Effector memory CD4-positive, alpha-beta T cell (primary cell): ENCODE data around the gene SETDB1.

Experiments
- DNase-seq, 3 donors: peaks; one replicate each; pipeline ENCODE4 v3.0.0-alpha.2; 2020
- H3K27ac ChIP-seq: 2 replicates; pipeline ENCODE4 v1.7.0; 2013; ENCODE audit warnings: mild to moderate bottlenecking, low read length, moderate library complexity; ENCODE audit not compliant: insufficient read depth, poor library complexity, severe bottlenecking
- H3K27me3 ChIP-seq: replicated peaks from 2 replicates; pipeline ENCODE4 v1.7.0; 2013; ENCODE audit warnings: mild to moderate bottlenecking, low read length; ENCODE audit not compliant: insufficient read depth, control insufficient read depth, poor library complexity, severe bottlenecking
- H3K36me3 ChIP-seq: 2 replicates; pipeline ENCODE4 v1.7.0; 2013; ENCODE audit warnings: mild to moderate bottlenecking, low read length, moderate library complexity; ENCODE audit not compliant: control insufficient read depth, insufficient read depth
- H3K4me1 ChIP-seq: 2 replicates; pipeline ENCODE4 v1.7.0; 2013; ENCODE audit warnings: low read length, mild to moderate bottlenecking; ENCODE audit not compliant: control insufficient read depth, insufficient read depth, poor library complexity, severe bottlenecking
- H3K4me3 ChIP-seq: 2 replicates; pipeline ENCODE4 v1.7.0; 2013; ENCODE audit warnings: low read length, low read depth, mild to moderate bottlenecking; ENCODE audit not compliant: insufficient read depth, poor library complexity, severe bottlenecking
- H3K9me3 ChIP-seq: 2 replicates; pipeline ENCODE4 v1.7.0; 2013; ENCODE audit warnings: mild to moderate bottlenecking, low read length, moderate library complexity; ENCODE audit not compliant: control insufficient read depth

Gene SETDB1

GRCh38 chr1:151008244-151009205 is 82.4 kb downstream of the SETDB1 start, which contains the start of gene PRUNE1:
TSS of gene PRUNE1 (plus strand) at chr1:151008449. CDS start at chr1:151008633, 184 bp downstream.
- H3K4me1 ChIP-seq: peaks cover 34% of the 10 kb centered on the region
- H3K27me3 ChIP-seq: no peaks in the 10 kb centered on the region
- H3K27ac ChIP-seq: peak within 1 kb of the TSS; percentile 94
- peak within 1 kb of the TSS; percentile 80 for H3K4me3 ChIP-seq
- DNase-seq: peak; percentile 94 to 96 (median 95)
- no peaks in the 10 kb centered on the region for H3K36me3 ChIP-seq
- H3K9me3 ChIP-seq: no peaks in the 10 kb centered on the region

GRCh38 chr1:151009206-151009587 is 83.0 kb downstream of the SETDB1 start:
- peaks cover 27% of the 10 kb centered on the region for H3K4me1 ChIP-seq
- H3K9me3 ChIP-seq: no peaks in the 10 kb centered on the region
- H3K36me3 ChIP-seq: no peaks in the 10 kb centered on the region
- H3K27ac ChIP-seq: peak overlapping the region; percentile 94
- peak overlapping the region; percentile 80 for H3K4me3 ChIP-seq
- H3K27me3 ChIP-seq: no peaks in the 10 kb centered on the region
- DNase-seq: no peak

DNA sequence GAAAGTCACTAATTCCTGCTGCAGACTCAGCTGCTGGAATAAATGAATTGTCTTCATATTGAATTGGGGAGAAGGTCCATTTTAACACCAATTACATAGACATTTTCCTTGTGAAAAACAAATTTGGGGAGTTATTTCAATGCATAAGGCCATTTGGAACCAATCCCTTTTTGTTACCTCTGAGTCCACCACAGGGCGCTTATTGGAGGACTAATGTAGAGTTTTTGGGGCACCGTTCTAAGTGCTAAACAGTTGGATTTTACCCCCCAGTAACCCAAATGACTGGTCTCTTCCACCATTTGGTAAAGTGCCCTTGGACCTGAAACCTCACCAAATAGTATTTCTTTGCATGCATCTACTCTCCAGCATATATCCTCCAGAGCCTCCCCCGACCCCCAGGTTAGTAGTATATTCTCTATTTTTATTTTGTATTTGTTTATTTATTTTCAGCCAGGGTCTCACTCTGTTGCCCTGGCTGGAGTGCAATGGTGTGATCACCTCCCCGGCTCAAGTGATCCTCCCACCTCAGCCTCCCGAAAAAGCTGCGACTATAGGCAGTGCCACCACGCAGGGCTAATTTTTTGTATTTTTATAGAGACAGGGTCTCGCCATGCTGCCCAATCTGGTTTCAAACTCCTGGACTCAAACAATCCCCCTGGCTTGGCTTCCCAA is 83.6 kb downstream of the SETDB1 start:
- DNase-seq: no peak
- Histone ChIP-seq H3K4me1 (peaks cover 25% of the 10 kb centered on the region), H3K36me3 (no peaks in the 10 kb centered on the region), H3K4me3 (no peak overlapping the region), H3K27me3 (no peaks in the 10 kb centered on the region), H3K9me3 (no peaks in the 10 kb centered on the region), H3K27ac (no peak overlapping the region)

- DNase-seq: no peak
- Histone ChIP-seq H3K9me3 (no peaks in the 10 kb centered on the region), H3K27ac (no peak overlapping the region), H3K4me1 (peaks cover 25% of the 10 kb centered on the region), H3K4me3 (no peak overlapping the region), H3K27me3 (no peaks in the 10 kb centered on the region), H3K36me3 (no peaks in the 10 kb centered on the region)
Observed at GRCh38 chr1:151010346-151010726, 84.2 kb downstream of the SETDB1 start.

DNA sequence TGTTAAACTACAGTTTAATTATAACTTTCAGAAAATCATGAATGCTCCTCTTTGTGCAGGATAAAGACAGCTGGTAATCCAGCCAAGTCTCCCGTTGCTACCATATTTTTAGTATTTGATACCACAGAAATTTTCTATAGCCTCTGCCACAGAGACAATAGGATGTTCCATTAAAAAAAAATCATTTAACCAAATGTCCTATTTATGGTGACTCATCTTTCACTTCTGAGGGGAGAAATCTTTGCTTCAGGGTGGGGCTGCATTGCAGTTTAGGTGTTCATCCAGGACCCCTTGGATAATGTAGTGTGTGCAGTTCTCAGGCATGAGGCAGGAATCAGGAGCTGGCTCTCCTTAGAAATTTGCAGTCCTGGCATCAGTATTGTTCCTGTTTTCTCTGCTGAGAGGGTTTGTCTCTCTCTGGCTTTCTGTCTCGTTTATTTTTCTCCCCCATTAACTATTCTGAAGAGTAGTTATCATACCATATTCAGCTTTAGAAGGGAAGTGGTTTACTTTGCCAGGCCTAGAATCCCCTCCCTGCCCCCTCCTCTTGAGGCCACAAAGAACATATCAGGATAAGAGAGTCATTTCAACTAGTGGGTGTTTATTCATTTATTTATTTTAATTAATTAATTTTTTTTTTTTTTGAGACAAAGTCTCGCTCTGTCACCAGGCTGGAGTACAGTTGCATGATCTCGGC is 85.1 kb downstream of the SETDB1 start:
- Histone ChIP-seq H3K9me3 (no peaks in the 10 kb centered on the region), H3K4me1 (peaks cover 25% of the 10 kb centered on the region), H3K4me3 (no peak overlapping the region), H3K27me3 (no peaks in the 10 kb centered on the region), H3K27ac (no peak overlapping the region), H3K36me3 (no peaks in the 10 kb centered on the region)
- no peak for DNase-seq

DNA sequence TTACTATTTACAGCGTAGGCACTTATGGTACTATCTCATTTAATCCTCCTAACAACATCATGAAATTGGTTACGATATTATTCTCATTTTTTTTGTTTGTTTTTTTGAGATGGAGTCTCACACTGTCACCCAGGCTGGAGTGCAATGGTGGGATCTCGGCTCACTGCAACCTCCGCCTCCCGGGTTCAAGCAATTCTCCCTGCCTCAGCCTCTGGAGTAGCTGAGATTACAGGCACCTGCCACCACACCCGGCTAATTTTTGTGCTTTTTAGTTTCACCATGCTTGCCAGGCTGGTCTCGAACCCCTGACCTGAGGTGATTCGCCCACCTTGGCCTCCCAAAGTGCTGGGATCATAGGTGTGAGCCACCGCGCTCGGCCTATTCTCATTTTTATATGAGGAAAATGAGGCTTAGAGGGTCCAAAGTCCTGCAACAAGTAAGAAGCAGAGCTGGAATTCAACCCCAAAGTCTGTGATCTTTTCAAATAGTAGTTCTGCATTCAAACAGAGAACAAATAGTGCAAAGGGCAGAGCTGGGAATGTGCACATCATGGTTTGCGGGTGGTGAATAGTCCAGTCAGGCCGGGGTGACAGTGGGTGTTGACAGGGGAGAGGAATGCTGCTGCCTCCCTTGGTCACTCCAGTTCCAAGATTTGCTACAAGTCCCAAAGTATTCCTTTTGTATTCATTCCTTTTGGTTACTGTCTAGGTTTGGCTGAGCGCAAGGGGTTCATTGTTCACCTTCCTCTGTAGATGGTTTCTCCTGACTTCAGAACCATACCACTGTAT is 86.7 kb downstream of the SETDB1 start:
- DNase-seq: no peak
- peaks cover 11% of the 10 kb centered on the region for H3K4me1 ChIP-seq
- no peak overlapping the region for H3K4me3 ChIP-seq
- H3K27me3 ChIP-seq: no peaks in the 10 kb centered on the region
- H3K9me3 ChIP-seq: no peaks in the 10 kb centered on the region
- H3K27ac ChIP-seq: no peak overlapping the region
- H3K36me3 ChIP-seq: no peaks in the 10 kb centered on the region

DNA sequence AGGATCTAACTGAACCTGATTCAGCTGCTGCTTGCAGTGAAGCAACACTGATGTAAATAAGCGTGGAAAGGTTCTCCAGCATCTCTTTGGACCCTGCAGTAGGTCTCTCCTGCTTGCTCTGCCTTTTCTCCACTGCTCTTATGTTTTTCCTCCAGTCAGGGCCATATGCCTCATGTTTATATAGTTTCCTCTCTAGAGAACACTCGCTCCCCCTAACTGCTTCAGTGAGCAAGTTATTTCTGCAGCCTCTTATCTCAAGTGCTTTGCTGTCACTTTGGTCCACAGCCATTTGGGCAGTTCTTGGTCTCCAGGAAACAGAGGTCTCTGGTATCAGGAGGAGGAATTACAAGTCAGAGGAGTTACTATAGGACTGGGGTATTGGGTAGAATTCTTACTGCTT is 87.4 kb downstream of the SETDB1 start:
- no peaks in the 10 kb centered on the region for H3K9me3 ChIP-seq
- no peak overlapping the region for H3K27ac ChIP-seq
- no peak for DNase-seq
- H3K4me1 ChIP-seq: peaks cover 11% of the 10 kb centered on the region
- H3K27me3 ChIP-seq: no peaks in the 10 kb centered on the region
- H3K4me3 ChIP-seq: no peak overlapping the region
- no peaks in the 10 kb centered on the region for H3K36me3 ChIP-seq
